Immature natural killer cell (primary cell): ENCODE measurements around the gene FNBP1. TPM values are rescaled to one million over a fixed set of nuclear protein-coding genes. Genes with fewer than 3 reads are reported as not detected.
"Not testable (repeated sequence)": the region's sequence is repeated elsewhere in the genome, so short reads cannot be mapped to it uniquely, and the experiment has no call there.

ENCODE experiments used
- DNase-seq, 3 donors: peaks; one replicate each; pipeline ENCODE4 v3.0.0; 2022; ENCODE audit warnings: mixed read lengths in 1 of 3
- H3K27ac Mint-ChIP-seq, 6 donors: one replicate each; pipeline ENCODE4 v1.8.0; 2020; ENCODE audit warnings: mixed read lengths in 6 of 6, mild to moderate bottlenecking in 5 of 6, inconsistent platforms in 4 of 6, moderate library complexity in 3 of 6
- H3K27me3 Mint-ChIP-seq, 3 donors: one replicate each; pipeline ENCODE4 v1.8.0; 2020 to 2021; ENCODE audit warnings: low read depth in 3 of 3, mild to moderate bottlenecking in 3 of 3, mixed read lengths in 3 of 3, moderate library complexity in 3 of 3, inconsistent platforms in 1 of 3
- H3K36me3 Mint-ChIP-seq, 3 donors: one replicate each; pipeline ENCODE4 v1.8.0; 2020; ENCODE audit warnings: mixed read lengths in 3 of 3, inconsistent platforms in 2 of 3, mild to moderate bottlenecking in 2 of 3
- H3K4me1 Mint-ChIP-seq, 2 donors: one replicate each; pipeline ENCODE4 v1.8.0; 2020; ENCODE audit warnings: inconsistent platforms in 2 of 2, mild to moderate bottlenecking in 2 of 2, mixed read lengths in 2 of 2, moderate library complexity in 1 of 2
- H3K4me3 Mint-ChIP-seq, 5 donors: one replicate each; pipeline ENCODE4 v1.8.0; 2020; ENCODE audit warnings: mild to moderate bottlenecking in 5 of 5, mixed read lengths in 5 of 5, inconsistent platforms in 3 of 5, moderate library complexity in 3 of 5
- H3K9me3 Mint-ChIP-seq, 6 donors: one replicate each; pipeline ENCODE4 v1.8.0; 2020; ENCODE audit warnings: mild to moderate bottlenecking in 6 of 6, mixed read lengths in 6 of 6, inconsistent platforms in 4 of 6, moderate library complexity in 3 of 6
- polyA plus RNA-seq, 3 donors: library from polyadenylated mRNA; unstranded; fragments of 300-500 nt; fragmentation: Illumina TruSeq; gene quantifications; one replicate each; pipeline ENCODE4 v1.2.3, GENCODE V29; 2021

The FNBP1 gene
- polyA plus RNA-seq, 3 donors from 2014 or later = 113 to 136 (median 135) TPM

- H3K4me3 Mint-ChIP-seq = peak overlapping the region; percentile 53 to 81 (median 69)
- H3K9me3 Mint-ChIP-seq = peaks cover 0 to 4% (median 0%) of the 10 kb centered on the region in 6 donors
- DNase-seq = peak; percentile 56 to 58 (median 57)
- H3K27me3 Mint-ChIP-seq = peaks cover 0 to 5% (median 3%) of the 10 kb centered on the region in 3 donors
- peak overlapping the region; percentile 81 to 89 (median 84) for H3K27ac Mint-ChIP-seq
- peaks cover 50 to 69% of the 10 kb centered on the region in 2 donors for H3K4me1 Mint-ChIP-seq
- H3K36me3 Mint-ChIP-seq = peaks cover 27 to 34% (median 33%) of the 10 kb centered on the region in 3 donors
Measured at GRCh38 chr9:129945314-129945713, 97.7 kb downstream of the FNBP1 start.

GRCh38 chr9:129944506-129945116, 98.4 kb downstream of the FNBP1 start:
- Mint-ChIP-seq H3K4me3 (peak overlapping the region; percentile 55 to 81 (median 69)), H3K4me1 (peaks cover 52 to 69% of the 10 kb centered on the region in 2 donors), H3K36me3 (peaks cover 29 to 38% (median 30%) of the 10 kb centered on the region in 3 donors), H3K27me3 (peaks cover 0 to 5% (median 3%) of the 10 kb centered on the region in 3 donors), H3K27ac (peak overlapping the region; percentile 81 to 93 (median 86)), H3K9me3 (peaks cover 0 to 4% (median 0%) of the 10 kb centered on the region in 6 donors)
- DNase-seq = peak; percentile 71 to 77 (median 75)

GRCh38 chr9:129939431-129939830, 103.6 kb downstream of the FNBP1 start:
- peak overlapping the region; percentile 78 to 91 (median 86) for H3K27ac Mint-ChIP-seq
- H3K9me3 Mint-ChIP-seq = peaks cover 0 to 4% (median 0%) of the 10 kb centered on the region in 6 donors
- H3K27me3 Mint-ChIP-seq = peaks cover 0 to 5% (median 2%) of the 10 kb centered on the region in 3 donors
- H3K36me3 Mint-ChIP-seq = peaks cover 20 to 25% (median 21%) of the 10 kb centered on the region in 3 donors
- peaks cover 52 to 69% of the 10 kb centered on the region in 2 donors for H3K4me1 Mint-ChIP-seq
- peak overlapping the region in 4 of 5 donors; percentile 29 to 76 (median 60) for H3K4me3 Mint-ChIP-seq
- no peak for DNase-seq

GRCh38 chr9:129938291-129938979, 104.6 kb downstream of the FNBP1 start:
- peaks cover 0 to 4% (median 0%) of the 10 kb centered on the region in 6 donors for H3K9me3 Mint-ChIP-seq
- DNase-seq = no peak
- peak overlapping the region; percentile 25 to 70 (median 63) for H3K4me3 Mint-ChIP-seq
- H3K36me3 Mint-ChIP-seq = peaks cover 16 to 21% (median 18%) of the 10 kb centered on the region in 3 donors
- peaks cover 54 to 70% of the 10 kb centered on the region in 2 donors for H3K4me1 Mint-ChIP-seq
- peaks cover 0 to 3% (median 2%) of the 10 kb centered on the region in 3 donors for H3K27me3 Mint-ChIP-seq
- H3K27ac Mint-ChIP-seq = peak overlapping the region; percentile 78 to 91 (median 88)

- peak overlapping the region; percentile 78 to 91 (median 88) for H3K27ac Mint-ChIP-seq
- H3K4me1 Mint-ChIP-seq = peaks cover 55 to 70% of the 10 kb centered on the region in 2 donors
Measured at GRCh38 chr9:129937879-129938278, 105.1 kb downstream of the FNBP1 start.

GRCh38 chr9:129936222-129936621, 106.8 kb downstream of the FNBP1 start:
- H3K36me3 Mint-ChIP-seq = peaks cover 4 to 12% (median 9%) of the 10 kb centered on the region in 3 donors
- H3K27ac Mint-ChIP-seq = peak overlapping the region in 3 of 6 donors; percentile 13 to 45 (median 40)
- no peak overlapping the region for H3K4me3 Mint-ChIP-seq
- H3K4me1 Mint-ChIP-seq = peaks cover 63 to 76% of the 10 kb centered on the region in 2 donors
- H3K9me3 Mint-ChIP-seq = peaks cover 0 to 1% (median 0%) of the 10 kb centered on the region in 6 donors
- peaks cover 2 to 4% (median 3%) of the 10 kb centered on the region in 3 donors for H3K27me3 Mint-ChIP-seq
- no peak for DNase-seq

More at GRCh38 chr9:129937879-129938278, 105.1 kb downstream of the FNBP1 start:
- H3K36me3 Mint-ChIP-seq = peaks cover 13 to 18% (median 14%) of the 10 kb centered on the region in 3 donors
- H3K4me3 Mint-ChIP-seq, H3K27me3 Mint-ChIP-seq, H3K9me3 Mint-ChIP-seq, DNase-seq: not testable (repeated sequence)

GRCh38 chr9:129934780-129935179, 108.2 kb downstream of the FNBP1 start:
- Mint-ChIP-seq H3K4me1 (peaks cover 74 to 81% of the 10 kb centered on the region in 2 donors), H3K36me3 (peaks cover under 1 to 6% (median 2%) of the 10 kb centered on the region in 3 donors), H3K27me3 (peaks cover 2 to 4% (median 3%) of the 10 kb centered on the region in 3 donors), H3K9me3 (no peaks in the 10 kb centered on the region), H3K27ac (peak overlapping the region in 5 of 6 donors; percentile 69 to 94 (median 80)), H3K4me3 (peak overlapping the region in 1 of 5 donors; percentile 33)
- no peak for DNase-seq

GRCh38 chr9:129934041-129934591, 108.9 kb downstream of the FNBP1 start:
- peak overlapping the region; percentile 69 to 94 (median 81) for H3K27ac Mint-ChIP-seq
- H3K27me3 Mint-ChIP-seq = peaks cover 2 to 4% (median 3%) of the 10 kb centered on the region in 3 donors
- H3K4me1 Mint-ChIP-seq = peaks cover 72 to 80% of the 10 kb centered on the region in 2 donors
- no peak for DNase-seq
- H3K4me3 Mint-ChIP-seq = peak overlapping the region in 3 of 5 donors; percentile 1 to 33 (median 4)
- peaks cover 0 to 5% (median 0%) of the 10 kb centered on the region in 3 donors for H3K36me3 Mint-ChIP-seq
- no peaks in the 10 kb centered on the region for H3K9me3 Mint-ChIP-seq

- peaks cover 65 to 72% of the 10 kb centered on the region in 2 donors for H3K4me1 Mint-ChIP-seq
- no peak for DNase-seq
- H3K27me3 Mint-ChIP-seq = peaks cover 2 to 4% (median 3%) of the 10 kb centered on the region in 3 donors
- H3K4me3 Mint-ChIP-seq = peak overlapping the region in 1 of 5 donors; percentile 70
- peak overlapping the region; percentile 80 to 95 (median 86) for H3K27ac Mint-ChIP-seq
- H3K36me3 Mint-ChIP-seq = peaks cover 0 to 5% (median 0%) of the 10 kb centered on the region in 3 donors
- H3K9me3 Mint-ChIP-seq = no peaks in the 10 kb centered on the region
Measured at GRCh38 chr9:129933185-129934040, 109.6 kb downstream of the FNBP1 start.

GRCh38 chr9:129932303-129933151, 110.5 kb downstream of the FNBP1 start:
- no peak for DNase-seq
- Mint-ChIP-seq H3K4me3 (peak overlapping the region; percentile 5 to 77 (median 55)), H3K9me3 (no peaks in the 10 kb centered on the region), H3K27me3 (peaks cover 2 to 4% (median 3%) of the 10 kb centered on the region in 3 donors), H3K36me3 (peaks cover 0 to 9% (median 0%) of the 10 kb centered on the region in 3 donors), H3K4me1 (peaks cover 59 to 64% of the 10 kb centered on the region in 2 donors), H3K27ac (peak overlapping the region; percentile 62 to 95 (median 86))

- Mint-ChIP-seq H3K36me3 (peaks cover 0 to 21% (median 4%) of the 10 kb centered on the region in 3 donors), H3K27me3 (peaks cover 2 to 4% (median 3%) of the 10 kb centered on the region in 3 donors), H3K9me3 (no peaks in the 10 kb centered on the region), H3K4me3 (peak overlapping the region; percentile 27 to 58 (median 53)), H3K4me1 (peaks cover 57 to 62% of the 10 kb centered on the region in 2 donors), H3K27ac (peak overlapping the region; percentile 80 to 89 (median 87))
- peak in 2 of 3 donors; percentile 31 to 39 for DNase-seq
Measured at GRCh38 chr9:129930743-129931142, 112.2 kb downstream of the FNBP1 start.
